C4-2B (cell line): ENCODE data around the gene IARS1.

Experiments used
- CTCF ChIP-seq: fragments of 450-650 bp; conservative IDR thresholded peaks from 2 replicates; pipeline ENCODE4 v1.5.1; 2017; ENCODE audit warnings: mild to moderate bottlenecking
- ZFX ChIP-seq: fragments of 450-650 bp; IDR thresholded peaks from 2 replicates; pipeline ENCODE4 v1.6.1; 2017

DNA sequence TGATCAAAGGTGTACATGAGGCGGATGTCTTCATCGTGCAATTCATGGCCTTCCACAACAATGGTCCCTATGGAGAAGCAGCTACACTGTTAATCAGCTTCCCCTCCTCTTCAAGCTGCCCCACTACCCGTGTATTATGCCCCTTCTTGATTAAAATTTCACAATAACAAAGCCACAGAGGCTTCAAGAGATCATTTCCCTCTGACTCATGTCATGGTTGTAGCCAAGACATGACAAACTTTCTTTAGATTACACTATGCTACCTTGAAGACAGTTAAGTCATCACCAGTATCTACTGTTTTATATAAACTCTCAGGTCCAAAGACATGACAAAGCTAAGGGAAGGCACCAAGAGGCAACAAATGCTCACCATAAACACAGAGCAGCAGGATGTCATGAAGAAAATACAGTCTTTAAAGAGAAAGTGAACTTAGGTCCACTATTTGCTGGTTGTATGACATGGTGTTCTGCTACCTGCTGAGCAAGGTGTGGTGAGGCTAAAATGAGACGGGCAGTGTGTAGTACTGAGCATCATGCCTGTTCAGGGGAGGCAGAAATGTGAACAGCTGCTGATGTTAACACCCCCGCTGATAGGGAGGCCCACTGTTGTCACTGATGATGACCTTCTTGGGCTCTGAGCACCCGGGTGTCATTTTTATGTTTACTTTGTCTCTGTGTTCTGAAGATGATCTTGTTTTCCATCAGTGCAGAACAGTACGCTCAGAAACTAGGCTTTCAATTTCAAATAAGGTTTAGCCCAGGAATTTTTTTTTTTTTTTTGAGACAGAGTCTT, 48.3 kb downstream of the IARS1 start:
- TF ChIP-seq CTCF (no peak), ZFX (no peak)
